ENCODE data around the gene IFNGR2. TPM values are rescaled to one million over a fixed set of nuclear protein-coding genes. Genes with fewer than 3 reads are reported as not detected.

IFNGR2 gene
- total and polyA plus RNA-seq, 2 experiments from 2014 or later, result 21.9 to 29.4 TPM

DNA sequence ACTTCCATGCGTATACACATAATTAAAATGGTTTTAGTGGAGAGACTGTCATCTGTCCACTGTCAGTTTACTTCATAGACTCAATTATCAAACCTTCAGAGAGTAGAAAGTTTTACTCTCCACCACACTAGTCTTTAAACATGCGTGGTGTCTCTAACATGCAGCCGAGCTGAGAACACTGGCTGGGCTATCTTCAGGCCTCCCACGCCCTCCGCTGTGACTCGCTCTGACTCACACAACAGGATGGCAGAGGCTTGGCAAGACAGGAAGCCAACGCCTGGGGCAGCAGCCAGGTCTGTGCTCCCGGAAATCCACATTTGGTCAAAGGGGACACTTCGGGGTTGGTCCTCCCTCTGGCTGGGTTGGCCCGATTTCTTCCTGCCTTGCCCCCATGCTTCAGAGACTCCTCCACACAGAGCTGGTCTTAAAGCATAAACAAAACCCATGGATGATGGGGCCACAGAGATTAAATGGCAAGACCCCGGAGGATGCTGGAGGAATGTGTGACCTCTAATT is 22.7 kb upstream of the IFNGR2 start:
- H3K9me2 ChIP-seq (ENCODE audit: insufficient read depth), result no peaks in the 10 kb centered on the region
- H3K27ac ChIP-seq (ENCODE audit: low read depth), result no peak overlapping the region
- Mint-ChIP-seq H3K27me3 (ENCODE audit: insufficient read depth, low read depth, poor library complexity) (no peaks in the 10 kb centered on the region), H3K4me1 (peaks cover 5% of the 10 kb centered on the region; the same call in 2 of the 3 replicates), H3K27ac (no peak overlapping the region), H3K4me3 (no peak overlapping the region), H3K36me3 (ENCODE audit: low read depth) (no peaks in the 10 kb centered on the region), H3K9me3 (no peaks in the 10 kb centered on the region; the same call in 2 of the 3 replicates)
- H3K79me2 ChIP-seq (replicated peaks; ENCODE audit: insufficient read depth), result no peaks in the 10 kb centered on the region
- H3K27me3 ChIP-seq (ENCODE audit: insufficient read depth), result no peaks in the 10 kb centered on the region
- no peaks in the 10 kb centered on the region for H3K36me3 ChIP-seq (ENCODE audit: insufficient read depth)
- H3K4me3 ChIP-seq, result no peak overlapping the region
- H2AFZ ChIP-seq, result peak overlapping the region; percentile 45; the same call in 1 of the 2 replicates
- no peaks in the 10 kb centered on the region for H4K20me1 ChIP-seq (replicated peaks; ENCODE audit: insufficient read depth)
- H3K4me2 ChIP-seq, result no peak overlapping the region
- ATAC-seq (peak; percentile 51), DNase-seq (ENCODE audit: low spot score) (peak; percentile 17)
- H3F3A ChIP-seq (replicated peaks; ENCODE audit: low read depth), result no peaks in the 10 kb centered on the region
- no peaks in the 10 kb centered on the region for H3K4me1 ChIP-seq (ENCODE audit: insufficient read depth)
- TF ChIP-seq ETS1 (IDR thresholded peaks at IDR 0.05) (no peak), ZNF114 (CRISPR knock-in tag; IDR thresholded peaks at IDR 0.05) (no peak), ZNF331 (CRISPR knock-in tag; IDR thresholded peaks at IDR 0.05; ENCODE audit: low read depth) (no peak), EZH2phosphoT487 (IDR thresholded peaks at IDR 0.05; ENCODE audit: unreplicated experiment) (no peak), JUNB (IDR thresholded peaks at IDR 0.05; ENCODE audit: unreplicated experiment) (no peak), EZH2 (IDR thresholded peaks at IDR 0.05; ENCODE audit: low read depth, unreplicated experiment) (no peak), CTCF (conservative IDR thresholded peaks at IDR 0.05; ENCODE audit: low read depth in 2 of 2) (no peak), NANOG (IDR thresholded peaks at IDR 0.05; ENCODE audit: borderline replicate concordance) (no peak), POLR2AphosphoS5 (IDR thresholded peaks at IDR 0.05; ENCODE audit: low read depth) (no peak), STAT1 (IDR thresholded peaks at IDR 0.05; ENCODE audit: unreplicated experiment) (no peak), CREB1 (CRISPR knock-in tag; IDR thresholded peaks at IDR 0.05; ENCODE audit: low read depth) (no peak)
- TF ChIP-seq, protein P1, sequence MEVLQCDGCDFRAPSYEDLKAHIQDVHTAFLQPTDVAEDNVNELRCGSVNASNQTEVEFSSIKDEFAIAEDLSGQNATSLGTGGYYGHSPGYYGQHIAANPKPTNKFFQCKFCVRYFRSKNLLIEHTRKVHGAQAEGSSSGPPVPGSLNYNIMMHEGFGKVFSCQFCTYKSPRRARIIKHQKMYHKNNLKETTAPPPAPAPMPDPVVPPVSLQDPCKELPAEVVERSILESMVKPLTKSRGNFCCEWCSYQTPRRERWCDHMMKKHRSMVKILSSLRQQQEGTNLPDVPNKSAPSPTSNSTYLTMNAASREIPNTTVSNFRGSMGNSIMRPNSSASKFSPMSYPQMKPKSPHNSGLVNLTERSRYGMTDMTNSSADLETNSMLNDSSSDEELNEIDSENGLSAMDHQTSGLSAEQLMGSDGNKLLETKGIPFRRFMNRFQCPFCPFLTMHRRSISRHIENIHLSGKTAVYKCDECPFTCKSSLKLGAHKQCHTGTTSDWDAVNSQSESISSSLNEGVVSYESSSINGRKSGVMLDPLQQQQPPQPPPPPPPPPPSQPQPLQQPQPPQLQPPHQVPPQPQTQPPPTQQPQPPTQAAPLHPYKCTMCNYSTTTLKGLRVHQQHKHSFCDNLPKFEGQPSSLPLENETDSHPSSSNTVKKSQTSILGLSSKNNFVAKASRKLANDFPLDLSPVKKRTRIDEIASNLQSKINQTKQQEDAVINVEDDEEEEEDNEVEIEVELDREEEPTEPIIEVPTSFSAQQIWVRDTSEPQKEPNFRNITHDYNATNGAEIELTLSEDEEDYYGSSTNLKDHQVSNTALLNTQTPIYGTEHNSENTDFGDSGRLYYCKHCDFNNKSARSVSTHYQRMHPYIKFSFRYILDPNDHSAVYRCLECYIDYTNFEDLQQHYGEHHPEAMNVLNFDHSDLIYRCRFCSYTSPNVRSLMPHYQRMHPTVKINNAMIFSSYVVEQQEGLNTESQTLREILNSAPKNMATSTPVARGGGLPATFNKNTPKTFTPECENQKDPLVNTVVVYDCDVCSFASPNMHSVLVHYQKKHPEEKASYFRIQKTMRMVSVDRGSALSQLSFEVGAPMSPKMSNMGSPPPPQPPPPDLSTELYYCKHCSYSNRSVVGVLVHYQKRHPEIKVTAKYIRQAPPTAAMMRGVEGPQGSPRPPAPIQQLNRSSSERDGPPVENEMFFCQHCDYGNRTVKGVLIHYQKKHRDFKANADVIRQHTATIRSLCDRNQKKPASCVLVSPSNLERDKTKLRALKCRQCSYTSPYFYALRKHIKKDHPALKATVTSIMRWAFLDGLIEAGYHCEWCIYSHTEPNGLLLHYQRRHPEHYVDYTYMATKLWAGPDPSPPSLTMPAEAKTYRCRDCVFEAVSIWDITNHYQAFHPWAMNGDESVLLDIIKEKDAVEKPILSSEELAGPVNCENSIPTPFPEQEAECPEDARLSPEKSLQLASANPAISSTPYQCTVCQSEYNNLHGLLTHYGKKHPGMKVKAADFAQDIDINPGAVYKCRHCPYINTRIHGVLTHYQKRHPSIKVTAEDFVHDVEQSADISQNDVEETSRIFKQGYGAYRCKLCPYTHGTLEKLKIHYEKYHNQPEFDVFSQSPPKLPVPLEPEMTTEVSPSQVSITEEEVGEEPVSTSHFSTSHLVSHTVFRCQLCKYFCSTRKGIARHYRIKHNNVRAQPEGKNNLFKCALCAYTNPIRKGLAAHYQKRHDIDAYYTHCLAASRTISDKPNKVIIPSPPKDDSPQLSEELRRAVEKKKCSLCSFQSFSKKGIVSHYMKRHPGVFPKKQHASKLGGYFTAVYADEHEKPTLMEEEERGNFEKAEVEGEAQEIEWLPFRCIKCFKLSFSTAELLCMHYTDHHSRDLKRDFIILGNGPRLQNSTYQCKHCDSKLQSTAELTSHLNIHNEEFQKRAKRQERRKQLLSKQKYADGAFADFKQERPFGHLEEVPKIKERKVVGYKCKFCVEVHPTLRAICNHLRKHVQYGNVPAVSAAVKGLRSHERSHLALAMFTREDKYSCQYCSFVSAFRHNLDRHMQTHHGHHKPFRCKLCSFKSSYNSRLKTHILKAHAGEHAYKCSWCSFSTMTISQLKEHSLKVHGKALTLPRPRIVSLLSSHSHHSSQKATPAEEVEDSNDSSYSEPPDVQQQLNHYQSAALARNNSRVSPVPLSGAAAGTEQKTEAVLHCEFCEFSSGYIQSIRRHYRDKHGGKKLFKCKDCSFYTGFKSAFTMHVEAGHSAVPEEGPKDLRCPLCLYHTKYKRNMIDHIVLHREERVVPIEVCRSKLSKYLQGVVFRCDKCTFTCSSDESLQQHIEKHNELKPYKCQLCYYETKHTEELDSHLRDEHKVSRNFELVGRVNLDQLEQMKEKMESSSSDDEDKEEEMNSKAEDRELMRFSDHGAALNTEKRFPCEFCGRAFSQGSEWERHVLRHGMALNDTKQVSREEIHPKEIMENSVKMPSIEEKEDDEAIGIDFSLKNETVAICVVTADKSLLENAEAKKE (CRISPR knock-in tag; IDR thresholded peaks at IDR 0.05), result no peak
- TF ChIP-seq, protein P2, sequence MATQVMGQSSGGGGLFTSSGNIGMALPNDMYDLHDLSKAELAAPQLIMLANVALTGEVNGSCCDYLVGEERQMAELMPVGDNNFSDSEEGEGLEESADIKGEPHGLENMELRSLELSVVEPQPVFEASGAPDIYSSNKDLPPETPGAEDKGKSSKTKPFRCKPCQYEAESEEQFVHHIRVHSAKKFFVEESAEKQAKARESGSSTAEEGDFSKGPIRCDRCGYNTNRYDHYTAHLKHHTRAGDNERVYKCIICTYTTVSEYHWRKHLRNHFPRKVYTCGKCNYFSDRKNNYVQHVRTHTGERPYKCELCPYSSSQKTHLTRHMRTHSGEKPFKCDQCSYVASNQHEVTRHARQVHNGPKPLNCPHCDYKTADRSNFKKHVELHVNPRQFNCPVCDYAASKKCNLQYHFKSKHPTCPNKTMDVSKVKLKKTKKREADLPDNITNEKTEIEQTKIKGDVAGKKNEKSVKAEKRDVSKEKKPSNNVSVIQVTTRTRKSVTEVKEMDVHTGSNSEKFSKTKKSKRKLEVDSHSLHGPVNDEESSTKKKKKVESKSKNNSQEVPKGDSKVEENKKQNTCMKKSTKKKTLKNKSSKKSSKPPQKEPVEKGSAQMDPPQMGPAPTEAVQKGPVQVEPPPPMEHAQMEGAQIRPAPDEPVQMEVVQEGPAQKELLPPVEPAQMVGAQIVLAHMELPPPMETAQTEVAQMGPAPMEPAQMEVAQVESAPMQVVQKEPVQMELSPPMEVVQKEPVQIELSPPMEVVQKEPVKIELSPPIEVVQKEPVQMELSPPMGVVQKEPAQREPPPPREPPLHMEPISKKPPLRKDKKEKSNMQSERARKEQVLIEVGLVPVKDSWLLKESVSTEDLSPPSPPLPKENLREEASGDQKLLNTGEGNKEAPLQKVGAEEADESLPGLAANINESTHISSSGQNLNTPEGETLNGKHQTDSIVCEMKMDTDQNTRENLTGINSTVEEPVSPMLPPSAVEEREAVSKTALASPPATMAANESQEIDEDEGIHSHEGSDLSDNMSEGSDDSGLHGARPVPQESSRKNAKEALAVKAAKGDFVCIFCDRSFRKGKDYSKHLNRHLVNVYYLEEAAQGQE (IDR thresholded peaks at IDR 0.05; ENCODE audit: unreplicated experiment), result no peak
